Type B pancreatic cell (in vitro differentiated cells): ENCODE results near the gene RRP9. TPM values are rescaled to one million over a fixed set of nuclear protein-coding genes. Genes with fewer than 3 reads are reported as not detected.

ENCODE experiments used
- DNase-seq: peaks from one replicate; pipeline ENCODE4 v3.0.0; 2021; ENCODE audit warnings: mixed read lengths; ENCODE audit not compliant: unreplicated experiment; ENCODE audit errors: extremely low spot score
- H3K27ac Mint-ChIP-seq: 2 replicates; pipeline ENCODE4 v1.8.0; 2021; ENCODE audit warnings: mild to moderate bottlenecking, mixed read lengths
- H3K27me3 Mint-ChIP-seq: 2 replicates; pipeline ENCODE4 v1.8.0; 2021; ENCODE audit warnings: mixed read lengths
- H3K36me3 Mint-ChIP-seq: 2 replicates; pipeline ENCODE4 v1.8.0; 2021; ENCODE audit warnings: mixed read lengths
- H3K4me1 Mint-ChIP-seq: one replicate; pipeline ENCODE4 v1.8.0; 2021; ENCODE audit warnings: mixed read lengths; ENCODE audit not compliant: unreplicated experiment
- H3K4me3 Mint-ChIP-seq: 2 replicates; pipeline ENCODE4 v1.8.0; 2021; ENCODE audit warnings: mild to moderate bottlenecking, mixed read lengths
- H3K9me3 Mint-ChIP-seq: 2 replicates; pipeline ENCODE4 v1.8.0; 2021; ENCODE audit warnings: mixed read lengths
- total RNA-seq: library from RNA; stranded (reverse); gene quantifications from 2 replicates; pipeline ENCODE4 v1.2.1, GENCODE V29; 2021; ENCODE audit warnings: low replicate concordance
- TF ChIP-seq, protein P1 (sequence below): fragments of 200-600 bp; sonication (generic); conservative IDR thresholded peaks from 2 replicates; pipeline ENCODE4 v1.5.0; 2021; ENCODE audit warnings: antibody characterized with exemption, mild to moderate bottlenecking

RRP9 gene
- total RNA-seq, 1 donor from 2014 or later, result 30.0 TPM

DNA sequence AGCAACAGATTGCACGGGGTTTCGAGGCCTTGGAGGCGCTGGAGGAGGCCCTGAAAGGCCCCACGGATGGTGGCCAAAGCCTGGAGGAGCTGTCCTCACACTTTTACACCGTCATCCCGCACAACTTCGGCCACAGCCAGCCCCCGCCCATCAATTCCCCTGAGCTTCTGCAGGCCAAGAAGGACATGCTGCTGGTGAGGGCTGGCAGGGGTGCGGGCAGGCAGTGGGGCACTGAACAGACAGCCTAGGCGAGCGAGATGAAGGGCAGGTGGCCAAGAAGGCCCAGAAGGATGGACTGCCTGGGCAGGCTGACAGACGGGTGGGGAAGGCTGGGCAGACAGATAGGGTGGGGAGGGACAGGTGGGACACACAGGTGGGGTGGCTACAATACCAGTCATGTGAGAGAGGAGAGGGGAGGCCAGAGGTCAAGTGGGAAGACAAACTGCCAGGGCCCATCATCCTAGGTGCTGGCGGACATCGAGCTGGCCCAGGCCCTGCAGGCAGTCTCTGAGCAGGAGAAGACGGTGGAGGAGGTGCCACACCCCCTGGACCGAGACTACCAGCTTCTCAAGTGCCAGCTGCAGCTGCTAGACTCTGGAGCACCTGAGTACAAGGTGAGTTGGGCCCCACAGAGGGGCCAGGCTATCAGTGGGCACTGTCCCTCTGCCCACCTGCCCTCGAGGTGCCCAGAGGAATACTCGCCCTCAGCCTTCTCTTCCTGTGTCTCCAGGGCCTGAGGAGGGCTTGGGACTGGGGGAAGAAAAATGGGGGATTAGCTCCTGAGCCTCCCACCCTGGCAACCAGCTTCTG is 3.5 kb upstream of the RRP9 start:
- Mint-ChIP-seq H3K27ac (no peak overlapping the region), H3K36me3 (no peaks in the 10 kb centered on the region), H3K9me3 (no peaks in the 10 kb centered on the region), H3K4me1 (peaks cover 19% of the 10 kb centered on the region), H3K4me3 (no peak overlapping the region), H3K27me3 (no peaks in the 10 kb centered on the region)
- DNase-seq, result no peak
- TF ChIP-seq, protein P1, sequence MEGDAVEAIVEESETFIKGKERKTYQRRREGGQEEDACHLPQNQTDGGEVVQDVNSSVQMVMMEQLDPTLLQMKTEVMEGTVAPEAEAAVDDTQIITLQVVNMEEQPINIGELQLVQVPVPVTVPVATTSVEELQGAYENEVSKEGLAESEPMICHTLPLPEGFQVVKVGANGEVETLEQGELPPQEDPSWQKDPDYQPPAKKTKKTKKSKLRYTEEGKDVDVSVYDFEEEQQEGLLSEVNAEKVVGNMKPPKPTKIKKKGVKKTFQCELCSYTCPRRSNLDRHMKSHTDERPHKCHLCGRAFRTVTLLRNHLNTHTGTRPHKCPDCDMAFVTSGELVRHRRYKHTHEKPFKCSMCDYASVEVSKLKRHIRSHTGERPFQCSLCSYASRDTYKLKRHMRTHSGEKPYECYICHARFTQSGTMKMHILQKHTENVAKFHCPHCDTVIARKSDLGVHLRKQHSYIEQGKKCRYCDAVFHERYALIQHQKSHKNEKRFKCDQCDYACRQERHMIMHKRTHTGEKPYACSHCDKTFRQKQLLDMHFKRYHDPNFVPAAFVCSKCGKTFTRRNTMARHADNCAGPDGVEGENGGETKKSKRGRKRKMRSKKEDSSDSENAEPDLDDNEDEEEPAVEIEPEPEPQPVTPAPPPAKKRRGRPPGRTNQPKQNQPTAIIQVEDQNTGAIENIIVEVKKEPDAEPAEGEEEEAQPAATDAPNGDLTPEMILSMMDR, result no peak

DNA sequence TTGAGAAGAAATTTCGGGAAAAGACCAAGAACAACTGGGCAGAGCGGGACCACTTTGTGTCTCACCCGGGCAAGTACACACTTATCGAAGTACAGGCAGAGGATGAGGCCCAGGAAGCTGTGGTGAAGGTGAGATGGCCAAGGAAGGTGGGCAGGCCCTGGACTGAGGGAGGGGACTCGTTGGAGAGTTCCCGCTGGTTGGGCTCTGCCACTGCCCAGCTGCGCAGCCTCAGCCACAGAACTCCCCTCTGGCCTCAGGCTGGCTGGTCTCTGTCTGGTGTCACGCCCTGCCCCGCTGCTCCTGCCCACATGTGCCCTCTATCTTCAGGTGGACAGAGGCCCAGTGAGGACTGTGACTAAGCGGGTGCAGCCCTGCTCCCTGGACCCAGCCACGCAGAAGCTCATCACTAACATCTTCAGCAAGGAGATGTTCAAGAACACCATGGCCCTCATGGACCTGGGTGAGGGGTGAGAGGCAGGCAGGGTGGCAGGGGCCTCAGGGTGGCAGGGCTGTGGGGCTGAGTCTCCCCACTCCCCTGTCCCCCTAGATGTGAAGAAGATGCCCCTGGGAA is 2.8 kb upstream of the RRP9 start:
- Mint-ChIP-seq H3K9me3 (no peaks in the 10 kb centered on the region), H3K27me3 (no peaks in the 10 kb centered on the region), H3K4me3 (no peak overlapping the region), H3K36me3 (no peaks in the 10 kb centered on the region), H3K27ac (peak overlapping the region; percentile 50), H3K4me1 (peaks cover 20% of the 10 kb centered on the region)
- TF ChIP-seq, protein P1, result no peak
- no peak for DNase-seq

DNA sequence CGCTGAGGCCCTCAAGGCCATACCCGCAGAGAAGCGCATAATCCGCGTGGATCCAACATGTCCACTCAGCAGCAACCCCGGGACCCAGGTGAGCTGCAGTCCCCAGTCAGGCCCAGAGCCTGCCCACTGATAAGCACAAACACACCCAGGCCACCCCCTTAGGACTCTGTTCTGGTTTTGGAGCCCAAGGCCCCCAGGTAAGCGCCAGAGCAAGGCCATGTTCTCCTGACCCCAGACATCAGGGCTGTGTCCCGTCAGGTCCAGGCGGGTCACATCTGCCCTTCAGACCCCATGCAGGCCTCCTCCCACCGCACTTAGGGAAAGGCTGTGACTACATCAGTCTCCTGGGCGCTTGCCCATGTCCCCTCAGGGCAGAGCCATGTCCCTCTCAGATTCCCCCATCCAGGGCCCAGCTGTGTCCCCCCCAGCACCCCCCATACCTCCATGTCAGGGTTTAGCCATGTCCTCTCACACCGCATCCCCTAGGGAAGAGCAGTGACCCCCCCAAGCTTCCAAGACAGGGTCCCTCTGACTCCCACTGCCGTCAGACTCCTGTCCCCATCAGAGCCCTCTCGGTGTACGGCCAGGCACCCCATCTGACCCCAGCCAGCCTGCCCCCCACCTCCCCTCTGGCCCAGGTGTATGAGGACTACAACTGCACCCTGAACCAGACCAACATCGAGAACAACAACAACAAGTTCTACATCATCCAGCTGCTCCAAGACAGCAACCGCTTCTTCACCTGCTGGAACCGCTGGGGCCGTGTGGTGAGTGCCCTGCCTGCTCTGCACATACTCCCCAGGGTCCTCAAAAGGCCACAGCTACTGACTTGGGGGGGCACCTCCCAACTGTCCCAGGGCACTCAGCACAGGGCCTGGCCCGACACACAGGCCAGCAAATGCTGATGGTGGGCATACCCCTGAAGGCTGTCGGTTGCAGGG is 2.0 kb upstream of the RRP9 start:
- TF ChIP-seq, protein P1, result no peak
- H3K4me1 Mint-ChIP-seq, result peaks cover 22% of the 10 kb centered on the region

DNA sequence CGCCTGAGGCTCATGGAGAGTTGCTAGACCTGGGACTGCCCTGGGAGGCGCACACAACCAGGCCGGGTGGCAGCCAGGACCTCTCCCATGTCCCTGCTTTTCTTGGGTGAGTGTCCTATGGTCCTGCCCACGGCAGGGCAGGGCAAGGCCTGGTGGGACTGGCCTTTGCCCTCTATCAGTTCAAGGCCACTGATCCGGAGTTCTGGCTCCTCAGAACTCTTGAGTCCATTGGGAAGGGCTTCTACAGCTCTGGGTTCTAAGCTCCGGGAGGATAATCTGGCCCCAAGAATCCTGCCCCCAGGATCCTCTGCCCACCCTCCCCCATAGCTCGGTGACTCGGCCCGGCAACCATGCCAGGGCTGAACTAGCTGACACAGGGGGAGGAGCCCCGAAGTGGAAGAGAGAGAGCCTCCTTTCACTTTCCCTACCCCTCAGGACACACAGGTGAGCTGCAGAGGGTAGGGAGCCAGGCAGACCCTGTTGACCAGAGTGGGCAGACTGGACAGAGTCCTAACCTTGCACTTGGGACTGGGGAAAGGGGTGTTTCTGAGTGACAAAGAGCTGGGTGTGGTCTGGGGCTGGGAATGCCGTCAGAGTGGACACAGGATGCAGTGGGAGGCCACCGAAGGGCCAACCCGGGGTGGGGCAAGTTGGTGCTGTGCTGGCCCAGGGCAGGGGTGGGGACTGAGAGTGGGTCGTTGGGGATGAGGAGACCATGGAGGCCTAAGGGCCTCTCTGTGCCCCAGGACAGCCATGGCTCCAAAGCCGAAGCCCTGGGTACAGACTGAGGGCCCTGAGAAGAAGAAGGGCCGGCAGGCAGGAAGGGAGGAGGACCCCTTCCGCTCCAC is 1.1 kb upstream of the RRP9 start:
- TF ChIP-seq, protein P1, result no peak
- DNase-seq, result no peak
- peak overlapping the region; percentile 94 for H3K4me3 Mint-ChIP-seq
- H3K27ac Mint-ChIP-seq, result peak overlapping the region; percentile 61
- no peaks in the 10 kb centered on the region for H3K36me3 Mint-ChIP-seq
- H3K4me1 Mint-ChIP-seq, result peaks cover 17% of the 10 kb centered on the region
- no peaks in the 10 kb centered on the region for H3K9me3 Mint-ChIP-seq
- no peaks in the 10 kb centered on the region for H3K27me3 Mint-ChIP-seq

More for the DNA sequence above, 2.0 kb upstream of the RRP9 start:
- H3K27me3 Mint-ChIP-seq, result no peaks in the 10 kb centered on the region
- H3K36me3 Mint-ChIP-seq, result no peaks in the 10 kb centered on the region
- H3K9me3 Mint-ChIP-seq, result no peaks in the 10 kb centered on the region
- H3K4me3 Mint-ChIP-seq, result peak overlapping the region; percentile 25
- peak overlapping the region; percentile 50 for H3K27ac Mint-ChIP-seq
- no peak for DNase-seq

DNA sequence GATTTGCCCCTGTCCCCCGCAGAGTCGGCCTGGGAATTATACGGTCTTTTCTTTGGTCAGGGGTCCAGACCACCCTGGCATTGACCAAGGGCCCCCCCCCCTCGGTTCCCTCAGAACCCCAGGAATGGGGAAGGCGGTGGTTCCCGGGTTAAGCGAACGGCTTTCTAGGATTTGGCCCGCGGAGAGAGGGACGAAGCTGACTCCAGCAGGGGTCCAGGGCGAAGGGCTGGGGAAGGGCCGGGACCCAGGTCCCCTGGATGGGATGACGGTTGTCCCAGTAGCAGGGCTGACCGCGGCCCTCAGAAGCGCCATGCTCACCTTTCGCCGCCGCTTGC is 274 bp downstream of the RRP9 start:
- H3K36me3 Mint-ChIP-seq, result no peaks in the 10 kb centered on the region
- TF ChIP-seq, protein P1, result no peak
- no peaks in the 10 kb centered on the region for H3K27me3 Mint-ChIP-seq
- H3K9me3 Mint-ChIP-seq, result no peaks in the 10 kb centered on the region
- no peak overlapping the region for H3K27ac Mint-ChIP-seq
- H3K4me1 Mint-ChIP-seq, result peaks cover 17% of the 10 kb centered on the region
- H3K4me3 Mint-ChIP-seq, result peak overlapping the region; percentile 94
- no peak for DNase-seq
